OCI-LY1 (cell line): ENCODE results near the gene CUX1.
A peak's percentile ranks its signal among the peaks of the same experiment; 100 is the strongest.

ENCODE experiments used
- CTCF ChIP-seq: fragments of 200-600 bp; sonication (generic), shearing (Covaris generic); IDR thresholded peaks from 2 replicates; pipeline ENCODE4 v1.5.1; 2017; ENCODE audit warnings: mild to moderate bottlenecking, antibody characterized with exemption, low read length, moderate library complexity, mixed read lengths
- EZH2 ChIP-seq: fragments of 200-600 bp; sonication (generic), shearing (Covaris generic); IDR thresholded peaks from 2 replicates; pipeline ENCODE4 v1.8.0; 2017; ENCODE audit warnings: borderline replicate concordance, mixed run types, mild to moderate bottlenecking, antibody characterized with exemption, low read length, moderate library complexity, mixed read lengths

- TF ChIP-seq CTCF (0 out of 2 replicates have a peak, but pooled peaks have one; percentile 3), EZH2 (no peak)
These were observed 33.8 kb upstream of the CUX1 start for GRCh38 chr7:101783381-101784181.
